OCI-LY1 (cell line): ENCODE results near the gene MUC5AC.

Experiments used
- H2AFZ ChIP-seq: fragments of 200-600 bp; sonication (generic), shearing (Covaris generic); 2 replicates; pipeline ENCODE4 v1.6.0; 2014; ENCODE audit warnings: antibody characterized with exemption, mild to moderate bottlenecking, low read length
- H3F3A ChIP-seq: fragments of 200-600 bp; sonication (generic), shearing (Covaris generic); 2 replicates; pipeline ENCODE4 v1.6.0; 2014; ENCODE audit warnings: mild to moderate bottlenecking, antibody characterized with exemption, low read length, moderate library complexity; ENCODE audit not compliant: insufficient read depth
- H3K27ac ChIP-seq: fragments of 200-600 bp; sonication (generic); 2 replicates; pipeline ENCODE4 v1.5.1; 2014; ENCODE audit warnings: low read length, mixed run types, mild to moderate bottlenecking, low read depth; ENCODE audit not compliant: poor library complexity, severe bottlenecking
- H3K27me3 ChIP-seq: fragments of 200-600 bp; sonication (generic); 2 replicates; pipeline ENCODE4 v1.6.0; 2014; ENCODE audit warnings: antibody characterized with exemption, mild to moderate bottlenecking, low read length, moderate library complexity; ENCODE audit not compliant: insufficient read depth
- H3K36me3 ChIP-seq: fragments of 200-600 bp; sonication (generic); 2 replicates; pipeline ENCODE4 v1.6.1; 2014; ENCODE audit warnings: mild to moderate bottlenecking, antibody characterized with exemption, low read length, moderate library complexity, mixed read lengths; ENCODE audit not compliant: insufficient read depth
- H3K4me1 ChIP-seq: fragments of 200-600 bp; sonication (generic); 2 replicates; pipeline ENCODE4 v1.5.1; 2014; ENCODE audit warnings: mild to moderate bottlenecking, low read length, moderate library complexity; ENCODE audit not compliant: insufficient read depth, severe bottlenecking
- H3K4me2 ChIP-seq: fragments of 200-600 bp; sonication (generic), shearing (Covaris generic); 2 replicates; pipeline ENCODE4 v1.6.1; 2014; ENCODE audit warnings: low read length
- H3K4me3 ChIP-seq: fragments of 200-600 bp; sonication (generic); 2 replicates; pipeline ENCODE4 v1.5.1; 2014; ENCODE audit warnings: low read length, low read depth, mild to moderate bottlenecking, mixed read lengths; ENCODE audit not compliant: poor library complexity, severe bottlenecking
- H3K79me2 ChIP-seq: fragments of 200-600 bp; shearing (Covaris generic); 2 replicates; pipeline ENCODE4 v1.6.1; 2016; ENCODE audit warnings: mixed run types, low read length, mixed read lengths; ENCODE audit not compliant: insufficient read depth
- H3K9ac ChIP-seq: fragments of 200-600 bp; sonication (generic), shearing (Covaris generic); 2 replicates; pipeline ENCODE4 v1.6.1; 2014; ENCODE audit warnings: mild to moderate bottlenecking, low read length, mixed read lengths
- H3K9me2 ChIP-seq: fragments of 200-600 bp; sonication (generic), shearing (Covaris generic); 2 replicates; pipeline ENCODE4 v1.6.1; 2014; ENCODE audit warnings: low read depth, mild to moderate bottlenecking, low read length, mixed read lengths
- H3K9me3 ChIP-seq: fragments of 200-600 bp; shearing (Covaris generic); 2 replicates; pipeline ENCODE4 v1.6.1; 2014; ENCODE audit warnings: low read length, mixed read lengths
- H4K20me1 ChIP-seq: fragments of 200-600 bp; sonication (generic), shearing (Covaris generic); 2 replicates; pipeline ENCODE4 v1.6.0; 2016; ENCODE audit warnings: mild to moderate bottlenecking, low read length; ENCODE audit not compliant: insufficient read depth
- EZH2 ChIP-seq: fragments of 200-600 bp; sonication (generic), shearing (Covaris generic); IDR thresholded peaks from 2 replicates; pipeline ENCODE4 v1.8.0; 2017; ENCODE audit warnings: borderline replicate concordance, mixed run types, mild to moderate bottlenecking, antibody characterized with exemption, low read length, moderate library complexity, mixed read lengths
- TF ChIP-seq, protein P1 (sequence below): fragments of 200-600 bp; sonication (generic), shearing (Covaris generic); IDR thresholded peaks from 2 replicates; pipeline ENCODE4 v1.5.1; 2017; ENCODE audit warnings: mild to moderate bottlenecking, antibody characterized with exemption, low read length, moderate library complexity, mixed read lengths

MUC5AC gene

GRCh38 chr11:1148752-1149180, 9.0 kb upstream of the MUC5AC start:
- Histone ChIP-seq H3K4me3 (no peak overlapping the region), H3K9me2 (no peaks in the 10 kb centered on the region), H4K20me1 (no peaks in the 10 kb centered on the region), H3K9me3 (peaks cover 6% of the 10 kb centered on the region), H3K27me3 (no peaks in the 10 kb centered on the region), H3K79me2 (no peaks in the 10 kb centered on the region), H3K9ac (no peak overlapping the region), H3F3A (no peaks in the 10 kb centered on the region), H3K36me3 (no peaks in the 10 kb centered on the region), H3K4me1 (no peaks in the 10 kb centered on the region), H3K27ac (no peak overlapping the region), H3K4me2 (no peak overlapping the region), H2AFZ (no peak overlapping the region)
- no peak for TF ChIP-seq EZH2
- TF ChIP-seq, protein P1, sequence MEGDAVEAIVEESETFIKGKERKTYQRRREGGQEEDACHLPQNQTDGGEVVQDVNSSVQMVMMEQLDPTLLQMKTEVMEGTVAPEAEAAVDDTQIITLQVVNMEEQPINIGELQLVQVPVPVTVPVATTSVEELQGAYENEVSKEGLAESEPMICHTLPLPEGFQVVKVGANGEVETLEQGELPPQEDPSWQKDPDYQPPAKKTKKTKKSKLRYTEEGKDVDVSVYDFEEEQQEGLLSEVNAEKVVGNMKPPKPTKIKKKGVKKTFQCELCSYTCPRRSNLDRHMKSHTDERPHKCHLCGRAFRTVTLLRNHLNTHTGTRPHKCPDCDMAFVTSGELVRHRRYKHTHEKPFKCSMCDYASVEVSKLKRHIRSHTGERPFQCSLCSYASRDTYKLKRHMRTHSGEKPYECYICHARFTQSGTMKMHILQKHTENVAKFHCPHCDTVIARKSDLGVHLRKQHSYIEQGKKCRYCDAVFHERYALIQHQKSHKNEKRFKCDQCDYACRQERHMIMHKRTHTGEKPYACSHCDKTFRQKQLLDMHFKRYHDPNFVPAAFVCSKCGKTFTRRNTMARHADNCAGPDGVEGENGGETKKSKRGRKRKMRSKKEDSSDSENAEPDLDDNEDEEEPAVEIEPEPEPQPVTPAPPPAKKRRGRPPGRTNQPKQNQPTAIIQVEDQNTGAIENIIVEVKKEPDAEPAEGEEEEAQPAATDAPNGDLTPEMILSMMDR: no peak

DNA sequence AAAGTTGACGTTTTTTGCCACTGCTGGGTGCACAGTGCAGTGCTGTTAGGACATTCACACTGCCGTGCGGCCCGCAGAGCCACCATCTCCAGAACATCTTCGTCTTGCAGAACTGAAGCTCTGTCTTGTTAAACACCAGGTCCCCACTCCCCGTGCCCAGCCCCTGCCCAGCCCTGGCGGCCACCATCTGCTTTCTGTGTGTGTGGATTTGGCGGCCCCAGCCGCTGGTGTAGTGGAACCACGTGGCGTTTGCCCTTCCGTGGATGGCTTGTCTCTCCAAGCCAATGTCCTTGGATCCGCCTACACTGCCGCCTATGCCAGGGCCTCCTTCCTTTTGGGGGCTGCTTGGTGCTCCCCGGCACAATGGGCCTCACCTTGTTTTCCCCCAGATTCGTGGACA, 8.2 kb upstream of the MUC5AC start:
- no peak overlapping the region for H3K4me3 ChIP-seq
- H2AFZ ChIP-seq: no peak overlapping the region
- H4K20me1 ChIP-seq: no peaks in the 10 kb centered on the region
- H3K9me2 ChIP-seq: no peaks in the 10 kb centered on the region
- H3K27me3 ChIP-seq: no peaks in the 10 kb centered on the region
- H3K4me1 ChIP-seq: no peaks in the 10 kb centered on the region
- H3K9ac ChIP-seq: no peak overlapping the region
- TF ChIP-seq, protein P1: no peak
- TF ChIP-seq EZH2: no peak
- no peaks in the 10 kb centered on the region for H3K9me3 ChIP-seq
- H3K79me2 ChIP-seq: no peaks in the 10 kb centered on the region
- H3F3A ChIP-seq: no peaks in the 10 kb centered on the region
- no peak overlapping the region for H3K4me2 ChIP-seq
- H3K27ac ChIP-seq: no peak overlapping the region
- no peaks in the 10 kb centered on the region for H3K36me3 ChIP-seq

DNA sequence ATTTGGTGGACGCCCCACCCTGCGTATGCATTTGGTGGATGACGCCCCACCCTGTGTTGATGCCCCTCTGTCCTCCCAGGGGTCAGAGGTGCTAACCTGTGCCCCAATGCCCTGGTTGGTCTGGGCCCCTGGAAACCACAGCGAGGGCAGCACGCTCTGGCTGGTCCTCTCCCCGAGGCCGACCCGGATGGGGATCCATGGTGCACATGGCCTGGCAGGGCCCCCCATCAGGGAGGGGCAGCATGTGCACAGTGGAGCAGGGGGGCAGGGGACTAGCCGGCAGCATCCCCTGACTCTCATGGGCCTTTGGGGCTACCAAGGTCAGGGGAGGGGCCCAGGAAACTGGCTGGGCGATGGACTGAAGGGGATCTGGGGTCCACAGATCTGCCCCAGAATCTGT, 7.6 kb upstream of the MUC5AC start:
- H3K4me1 ChIP-seq: no peaks in the 10 kb centered on the region
- no peaks in the 10 kb centered on the region for H4K20me1 ChIP-seq
- H3F3A ChIP-seq: no peaks in the 10 kb centered on the region
- TF ChIP-seq EZH2: no peak
- TF ChIP-seq, protein P1: no peak
- H3K4me2 ChIP-seq: no peak overlapping the region
- H3K27ac ChIP-seq: no peak overlapping the region
- no peaks in the 10 kb centered on the region for H3K9me3 ChIP-seq
- no peaks in the 10 kb centered on the region for H3K36me3 ChIP-seq
- no peak overlapping the region for H2AFZ ChIP-seq
- no peak overlapping the region for H3K9ac ChIP-seq
- no peaks in the 10 kb centered on the region for H3K27me3 ChIP-seq
- no peak overlapping the region for H3K4me3 ChIP-seq
- H3K79me2 ChIP-seq: no peaks in the 10 kb centered on the region
- no peaks in the 10 kb centered on the region for H3K9me2 ChIP-seq
